Measurements from ENCODE around the gene IFT57.
"Not testable (repeated sequence)": the region's sequence is repeated elsewhere in the genome, so short reads cannot be mapped to it uniquely, and the experiment has no call there.

Gene IFT57, protein sequence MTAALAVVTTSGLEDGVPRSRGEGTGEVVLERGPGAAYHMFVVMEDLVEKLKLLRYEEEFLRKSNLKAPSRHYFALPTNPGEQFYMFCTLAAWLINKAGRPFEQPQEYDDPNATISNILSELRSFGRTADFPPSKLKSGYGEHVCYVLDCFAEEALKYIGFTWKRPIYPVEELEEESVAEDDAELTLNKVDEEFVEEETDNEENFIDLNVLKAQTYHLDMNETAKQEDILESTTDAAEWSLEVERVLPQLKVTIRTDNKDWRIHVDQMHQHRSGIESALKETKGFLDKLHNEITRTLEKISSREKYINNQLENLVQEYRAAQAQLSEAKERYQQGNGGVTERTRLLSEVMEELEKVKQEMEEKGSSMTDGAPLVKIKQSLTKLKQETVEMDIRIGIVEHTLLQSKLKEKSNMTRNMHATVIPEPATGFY

DNA sequence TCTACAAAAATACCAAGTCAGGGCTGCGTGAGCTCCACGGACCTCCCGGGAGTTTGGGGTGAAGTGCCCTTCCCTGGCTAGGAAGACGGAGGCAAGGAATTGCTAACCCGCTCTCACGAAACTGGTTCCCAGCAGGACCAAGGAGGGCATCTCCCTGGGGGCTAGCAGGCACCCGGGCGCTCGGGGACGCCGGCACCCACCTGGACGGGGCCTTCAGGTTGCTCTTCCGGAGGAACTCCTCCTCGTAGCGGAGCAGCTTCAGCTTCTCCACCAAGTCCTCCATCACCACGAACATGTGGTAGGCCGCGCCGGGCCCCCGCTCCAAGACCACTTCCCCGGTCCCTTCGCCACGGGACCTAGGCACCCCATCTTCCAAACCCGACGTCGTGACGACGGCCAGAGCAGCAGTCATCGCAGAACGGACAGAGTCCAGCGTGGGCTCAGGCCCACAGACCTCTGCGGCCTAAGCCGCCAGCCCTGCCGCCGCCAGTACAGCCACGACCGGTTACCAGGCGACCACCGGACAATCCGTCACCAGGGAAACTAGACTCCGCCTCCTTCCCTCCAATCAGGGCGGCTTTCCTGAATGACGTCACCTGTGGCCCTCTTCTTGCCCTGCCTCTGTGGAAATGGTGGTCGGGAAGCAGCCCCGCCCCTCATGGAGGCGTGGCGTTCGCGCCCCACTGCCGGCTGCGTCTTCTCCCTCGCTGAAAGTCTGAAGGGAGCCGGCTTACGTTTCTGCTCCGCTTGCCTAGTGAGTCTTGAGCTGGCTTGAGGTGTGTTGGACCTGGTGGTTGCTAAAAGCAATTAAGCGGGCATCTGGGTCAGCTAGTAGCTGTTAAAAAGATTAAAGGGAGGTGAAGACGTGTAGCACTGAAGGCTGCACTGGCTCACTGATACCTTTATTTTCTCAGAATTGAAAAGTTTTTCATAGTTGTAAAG is at the start of gene IFT57:
Gene IFT57 (minus strand): TSS at position 514 of the 942 bp plus-strand sequence. CDS start 102 bp downstream, at position 412.
- peak; percentile 94 for DNase-seq

DNA sequence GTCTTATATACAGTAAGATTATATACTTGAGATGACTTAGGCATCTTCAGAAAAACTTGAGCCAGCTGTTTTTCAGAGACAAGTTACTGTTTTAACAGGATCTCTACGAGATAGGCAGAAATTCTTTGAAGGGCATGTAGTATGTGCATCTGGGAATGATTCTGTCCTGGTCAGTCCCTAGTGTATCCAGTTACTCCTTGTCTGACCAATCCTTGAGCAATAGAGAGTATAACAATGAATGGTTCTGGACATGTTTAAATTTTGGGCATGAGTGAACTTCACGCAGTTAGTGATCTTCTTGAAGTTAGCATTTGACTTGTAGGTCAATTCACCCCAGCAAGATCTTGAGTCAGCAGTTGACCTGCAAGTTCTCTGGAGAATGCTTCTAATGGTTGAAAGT is 49.4 kb upstream of the IFT57 start:
- no peak for DNase-seq

DNA sequence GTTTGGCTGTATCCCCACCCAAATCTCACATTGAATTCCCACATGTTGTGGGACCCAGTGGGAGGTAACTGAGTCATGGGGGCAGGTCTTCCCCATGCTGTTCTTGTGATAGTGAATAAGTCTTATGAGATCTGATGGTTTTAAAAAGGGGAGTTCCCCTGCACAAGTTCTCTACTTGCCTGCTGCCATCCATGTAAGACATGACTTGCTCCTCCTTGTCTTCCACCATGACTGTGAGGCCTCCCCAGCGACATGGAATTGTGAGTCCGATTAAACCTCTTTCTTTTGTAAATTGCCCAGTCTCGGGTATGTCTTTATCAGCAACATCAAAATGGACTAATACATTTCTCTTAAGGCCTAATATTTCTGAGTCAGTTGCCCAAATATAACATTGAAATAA is 46.0 kb upstream of the IFT57 start:
- DNase-seq: not testable (repeated sequence)

DNA sequence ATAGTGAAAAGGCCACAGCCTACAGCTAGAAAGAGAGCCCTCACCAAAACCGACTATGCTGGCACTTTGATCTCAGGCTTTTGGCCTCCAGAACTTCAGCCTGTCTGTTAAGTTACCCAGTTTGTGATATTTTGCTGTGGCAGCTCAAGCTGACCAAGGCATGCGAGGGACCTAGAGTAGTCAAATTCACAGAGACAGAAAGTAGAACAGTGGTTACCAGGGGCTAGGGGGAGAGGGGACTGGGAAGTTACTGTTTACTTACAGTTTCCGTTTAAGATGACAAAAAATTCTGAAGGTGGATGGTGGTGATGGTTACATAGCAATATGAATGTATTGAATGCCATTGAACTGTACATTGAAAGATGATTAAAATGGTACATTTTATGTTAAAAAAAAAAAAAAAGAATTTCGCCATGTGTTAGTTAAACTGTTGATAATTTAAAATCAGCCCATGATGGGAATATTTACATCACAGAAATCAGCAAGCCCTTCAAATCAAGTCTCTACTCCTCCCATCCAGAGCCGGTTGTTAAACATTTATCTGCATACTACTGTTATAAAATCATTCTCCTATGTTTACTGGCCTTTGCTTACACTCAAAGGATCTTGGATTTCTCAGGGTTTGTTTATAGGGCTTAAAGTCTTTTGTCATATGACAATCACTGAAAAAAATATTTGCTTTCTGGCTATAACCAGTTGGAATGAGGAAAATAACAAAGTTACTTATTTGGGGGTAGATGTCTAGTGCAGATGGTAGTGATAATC is 42.5 kb upstream of the IFT57 start:
- not testable (repeated sequence) for DNase-seq

DNA sequence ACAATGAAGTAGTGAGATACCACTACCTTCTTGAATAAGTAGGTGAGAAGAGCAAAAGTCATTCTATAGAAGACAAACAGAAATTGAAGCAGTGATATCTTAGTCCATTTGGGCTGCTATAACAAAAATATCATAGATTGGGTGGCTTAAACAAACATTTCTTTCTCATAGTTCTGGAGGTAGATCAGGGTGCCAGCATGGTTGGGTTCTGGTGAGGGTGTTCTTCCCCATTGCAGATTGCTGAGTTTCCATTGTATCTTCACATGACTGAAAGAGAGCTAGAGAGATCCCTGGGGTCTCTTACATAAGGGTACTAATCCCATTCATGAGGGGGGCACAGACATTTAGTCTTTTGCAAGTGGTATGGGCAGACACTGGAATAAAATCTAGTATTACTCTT is 32.9 kb upstream of the IFT57 start:
- DNase-seq: no peak

DNA sequence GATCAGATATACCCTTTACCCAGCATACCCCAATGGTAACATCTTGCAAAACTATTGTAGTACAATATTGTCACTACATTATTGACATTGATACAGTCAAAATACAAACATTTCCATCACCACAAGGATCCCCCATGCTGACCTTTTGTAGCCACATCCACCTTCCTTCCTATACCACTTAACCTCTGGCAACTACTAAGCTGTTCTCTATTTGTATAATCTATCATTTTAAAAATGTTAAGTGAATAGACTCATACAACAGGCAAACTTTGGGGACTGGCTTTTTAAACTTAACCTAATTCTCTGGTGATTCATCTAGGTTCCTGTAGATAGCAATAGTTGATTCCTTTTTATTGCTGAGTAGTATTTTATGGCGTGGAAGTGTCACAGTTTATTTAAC is 29.6 kb upstream of the IFT57 start:
- DNase-seq: no peak

DNA sequence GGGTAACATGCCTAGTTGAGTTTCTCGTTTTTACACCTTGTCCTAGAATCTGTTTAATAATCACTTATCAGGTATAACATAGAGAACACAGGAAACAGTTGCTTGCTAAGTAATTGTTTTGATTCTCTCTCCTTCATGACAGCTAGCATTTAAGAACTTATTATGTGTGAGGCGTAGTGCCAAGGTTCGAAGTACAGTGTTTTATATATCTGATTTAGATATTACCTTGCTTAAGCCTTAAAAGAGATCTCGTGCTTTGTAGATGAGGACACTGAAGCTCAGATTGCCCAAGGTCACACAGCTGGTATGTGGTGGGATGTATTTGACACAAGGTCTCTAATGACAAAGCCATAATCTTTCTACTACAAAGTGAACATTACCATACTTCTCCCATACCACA is 29.0 kb upstream of the IFT57 start:
- no peak for DNase-seq

DNA sequence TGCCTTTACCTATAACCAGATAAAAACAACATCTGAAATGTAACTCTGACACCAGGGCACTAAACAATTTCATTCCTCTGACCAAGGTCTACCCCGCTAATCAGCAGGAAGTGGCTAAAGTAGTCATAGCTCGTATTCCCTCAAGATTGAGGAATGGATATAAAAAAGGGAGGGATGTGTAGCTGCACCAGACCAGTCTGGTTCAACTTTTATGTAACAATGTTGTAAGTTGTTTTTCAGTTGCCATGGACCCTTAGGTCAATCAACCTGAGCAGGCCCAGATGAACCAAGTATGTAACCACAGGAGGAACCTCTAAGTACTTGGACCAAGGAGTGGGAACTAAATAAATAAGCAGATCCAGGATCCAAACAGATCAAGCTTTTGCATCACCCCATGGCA is 28.4 kb upstream of the IFT57 start:
- no peak for DNase-seq

DNA sequence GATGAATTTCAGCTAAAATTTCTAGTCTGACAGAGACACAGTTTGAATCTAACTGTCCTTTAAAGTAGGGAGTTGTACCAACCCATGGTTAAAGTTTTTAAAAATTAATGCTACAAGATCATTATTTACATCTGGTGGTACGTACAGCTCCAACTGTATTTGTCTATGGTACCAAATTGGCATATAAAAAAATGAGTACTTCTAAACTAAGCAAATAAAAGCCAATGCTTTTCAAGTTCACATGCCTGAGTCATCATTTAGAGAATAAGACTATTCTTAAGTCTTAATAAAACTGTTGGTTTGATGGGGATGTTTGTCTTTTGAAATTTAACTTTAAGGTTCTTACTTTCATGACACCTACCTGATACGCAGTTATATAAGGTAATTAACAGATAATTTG is 21.0 kb upstream of the IFT57 start:
- DNase-seq: no peak

DNA sequence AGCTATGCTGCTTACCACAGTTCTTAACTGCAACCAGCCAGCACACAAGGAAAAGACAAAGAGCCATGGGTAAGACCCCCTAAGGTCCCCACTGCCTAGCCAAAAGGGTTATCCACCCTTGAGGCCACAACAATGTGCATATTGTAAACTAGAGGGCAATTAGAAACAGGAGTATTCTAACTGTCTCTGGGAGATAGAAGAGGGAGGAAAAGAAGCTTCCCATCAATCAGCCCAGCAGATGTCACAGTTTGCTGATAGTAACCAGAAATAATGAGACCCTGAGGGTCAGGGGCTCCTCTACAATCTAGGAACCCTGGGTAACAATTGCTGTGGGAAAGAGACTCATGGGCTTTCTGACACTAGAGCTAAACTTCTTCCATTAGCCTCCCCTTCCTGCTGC is 20.6 kb upstream of the IFT57 start:
- no peak for DNase-seq

DNA sequence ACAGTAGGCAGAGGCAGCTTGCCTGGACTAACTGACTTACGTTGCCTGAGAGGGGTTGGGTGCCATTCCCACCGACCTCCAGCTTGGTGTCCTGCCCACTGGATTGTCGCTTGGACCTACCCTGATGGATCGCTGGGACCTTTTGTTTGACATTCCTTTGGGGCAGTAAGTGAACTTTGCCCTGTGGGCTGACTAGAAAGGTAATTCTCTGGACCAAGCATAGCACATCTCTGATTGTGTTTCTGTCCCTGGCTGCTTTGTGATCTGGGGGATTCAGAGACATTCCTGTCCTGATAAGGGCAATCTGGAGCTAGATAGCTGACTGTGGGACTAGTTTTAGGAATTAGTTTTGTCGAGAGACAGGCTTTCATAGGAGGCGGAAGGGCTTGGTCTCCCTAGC is 19.5 kb upstream of the IFT57 start:
- DNase-seq: no peak

DNA sequence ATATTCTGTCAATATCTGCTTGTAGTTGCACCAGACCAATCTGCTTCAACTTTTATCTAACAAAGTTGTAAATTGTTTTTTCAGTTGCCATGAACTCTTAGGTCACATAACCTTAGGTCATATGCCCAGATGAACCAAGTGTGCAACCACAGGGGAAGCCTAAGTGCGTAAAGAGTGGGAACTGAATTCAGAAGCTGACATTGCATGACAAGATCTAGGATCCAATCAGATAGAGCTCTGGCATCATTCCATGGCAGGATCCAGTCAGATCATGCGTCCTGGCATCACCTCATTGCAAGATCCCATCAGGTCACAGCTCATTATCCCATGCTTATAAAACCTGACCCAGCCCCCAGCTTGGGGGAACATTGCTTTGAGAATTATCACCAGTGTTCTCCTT is 18.9 kb upstream of the IFT57 start:
- no peak for DNase-seq

DNA sequence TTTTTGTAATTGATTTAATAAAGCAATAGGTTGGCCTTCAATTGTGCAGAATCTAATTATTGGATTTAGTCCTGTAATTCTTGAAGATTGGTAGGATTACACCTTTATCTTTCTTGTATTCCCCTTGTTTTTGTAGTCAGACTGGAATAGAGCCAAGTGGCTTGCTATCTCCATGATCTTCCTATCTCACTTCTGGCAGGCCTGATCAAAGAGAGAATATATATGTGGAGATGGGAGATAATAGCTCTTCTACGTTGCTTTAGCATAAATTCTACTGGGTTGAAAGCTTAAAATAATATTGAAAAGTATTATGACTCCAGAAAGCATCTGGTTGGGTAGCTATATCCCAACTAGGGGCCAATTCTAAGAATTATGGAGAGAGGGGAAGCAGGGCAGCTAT is 16.9 kb upstream of the IFT57 start:
- DNase-seq: no peak

DNA sequence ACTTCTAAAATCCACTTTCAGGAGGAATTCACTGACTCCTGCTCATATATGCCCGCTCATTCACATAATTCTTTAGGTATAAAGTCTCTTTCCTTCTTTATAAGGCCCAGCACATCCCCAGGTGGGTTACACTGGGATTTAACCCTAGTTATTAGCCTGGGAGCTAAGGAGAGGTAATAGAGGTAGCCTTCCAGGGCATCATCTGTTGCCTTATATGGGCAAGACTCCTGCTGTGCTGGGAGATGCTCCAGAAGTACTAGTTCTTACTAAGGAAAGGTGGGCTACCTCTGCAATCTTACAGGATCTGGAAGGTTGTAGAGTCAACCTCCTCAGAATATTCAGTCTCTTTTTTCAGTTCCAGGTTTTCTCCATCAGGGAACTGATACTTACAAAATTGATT is 13.1 kb upstream of the IFT57 start:
- DNase-seq: no peak

DNA sequence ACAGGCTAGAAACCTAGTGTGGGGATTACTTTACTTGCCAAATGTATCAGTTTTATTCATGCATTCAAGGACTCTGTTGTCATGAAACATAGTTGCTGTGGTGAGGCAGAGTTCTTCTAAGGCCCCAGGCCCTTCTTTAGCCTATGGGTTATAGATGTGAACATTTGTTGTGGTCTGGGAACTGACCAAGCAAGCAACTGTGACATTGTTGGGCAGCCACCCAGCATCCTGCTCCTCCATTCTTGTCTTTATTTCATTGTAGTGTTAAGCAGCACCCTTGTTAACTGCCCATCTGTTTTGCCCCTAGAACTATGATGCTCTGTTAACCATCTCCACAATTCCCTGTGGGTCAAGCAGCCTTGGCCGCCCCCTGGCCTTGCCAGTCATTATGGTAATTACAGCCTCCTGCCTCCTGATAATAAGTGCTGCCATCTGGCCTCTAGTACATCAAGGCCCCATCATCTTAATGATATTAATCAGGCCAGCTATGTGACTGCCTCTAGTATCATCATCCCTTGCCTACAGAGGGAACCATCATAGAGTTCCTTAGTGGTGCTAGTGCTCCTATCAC is 12.2 kb upstream of the IFT57 start:
- DNase-seq: no peak

DNA sequence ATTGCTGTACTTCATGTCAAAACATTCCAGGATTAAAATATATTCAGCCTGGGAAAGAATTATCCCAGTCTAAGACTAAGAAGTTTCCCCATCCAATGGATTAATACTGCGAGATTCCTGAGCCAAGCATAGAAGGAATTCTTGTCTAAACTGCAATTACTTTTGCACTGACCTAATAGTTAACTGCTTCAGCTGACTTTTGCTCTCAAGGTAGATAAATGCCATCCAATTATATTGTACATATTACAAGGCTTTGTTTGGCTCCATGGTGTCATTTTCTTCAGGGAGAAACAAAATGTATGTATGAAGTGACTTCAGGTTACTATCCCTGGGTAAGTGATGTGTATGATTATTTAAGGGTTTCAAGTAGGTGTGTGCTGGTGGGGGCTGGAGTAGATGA is 6.1 kb upstream of the IFT57 start:
- no peak for DNase-seq

DNA sequence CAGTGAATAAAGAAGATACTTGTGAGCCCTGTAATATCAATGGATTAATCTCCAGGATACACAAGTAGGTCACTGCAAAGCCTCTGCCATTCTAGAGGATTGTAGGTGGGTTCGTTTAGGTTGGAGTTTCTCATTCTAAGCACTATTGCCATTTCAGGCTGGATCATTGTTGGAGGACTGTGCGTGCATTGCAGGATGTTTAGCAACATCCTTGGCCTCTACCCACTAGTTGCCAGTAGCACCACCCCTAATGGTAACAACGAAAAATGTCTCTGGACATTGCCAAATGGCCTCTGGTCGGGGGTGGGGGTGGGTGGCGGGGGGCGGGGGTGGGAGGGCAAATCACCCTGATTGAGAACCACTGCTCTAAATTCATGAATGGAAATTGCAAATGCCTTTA is 4.9 kb upstream of the IFT57 start:
- DNase-seq: no peak

DNA sequence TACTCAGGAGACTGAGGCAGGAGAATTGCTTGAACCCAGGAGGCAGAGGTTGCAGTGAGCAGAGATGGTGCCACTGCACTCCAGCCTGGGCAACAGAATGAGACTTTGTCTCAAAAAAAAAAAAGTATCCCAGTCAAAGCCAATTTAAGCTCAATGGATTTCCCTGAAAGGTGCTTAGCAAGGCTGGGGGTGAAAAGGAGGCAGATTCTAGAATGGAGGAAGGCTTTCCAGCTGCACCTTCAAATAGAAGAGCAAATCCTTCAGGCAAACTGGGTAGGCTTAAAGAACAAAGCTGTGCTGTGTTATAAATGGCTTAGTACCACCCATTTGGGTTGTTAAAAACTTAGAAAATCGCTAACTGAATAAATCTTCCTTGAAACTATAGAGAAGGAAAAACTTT is 3.0 kb upstream of the IFT57 start:
- DNase-seq: no peak

DNA sequence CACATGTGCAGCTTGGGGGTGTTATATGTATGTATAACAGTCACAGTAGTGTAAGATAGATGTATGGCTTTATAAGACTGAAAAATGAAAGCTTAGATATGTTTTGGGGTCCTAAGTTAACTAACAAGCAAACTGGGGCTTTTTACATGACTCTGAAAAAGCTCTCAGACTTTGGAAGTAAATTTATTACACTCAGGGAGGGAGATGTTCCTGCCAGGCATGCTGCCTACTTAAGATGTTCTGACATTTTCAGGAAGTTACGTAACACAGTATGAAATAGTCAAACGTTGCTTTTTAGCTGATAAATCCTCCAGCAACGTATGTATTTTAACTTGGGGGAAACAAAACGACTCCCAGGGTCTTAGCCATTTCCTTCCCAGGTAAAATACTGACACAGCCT is 1.7 kb upstream of the IFT57 start:
- no peak for DNase-seq

DNA sequence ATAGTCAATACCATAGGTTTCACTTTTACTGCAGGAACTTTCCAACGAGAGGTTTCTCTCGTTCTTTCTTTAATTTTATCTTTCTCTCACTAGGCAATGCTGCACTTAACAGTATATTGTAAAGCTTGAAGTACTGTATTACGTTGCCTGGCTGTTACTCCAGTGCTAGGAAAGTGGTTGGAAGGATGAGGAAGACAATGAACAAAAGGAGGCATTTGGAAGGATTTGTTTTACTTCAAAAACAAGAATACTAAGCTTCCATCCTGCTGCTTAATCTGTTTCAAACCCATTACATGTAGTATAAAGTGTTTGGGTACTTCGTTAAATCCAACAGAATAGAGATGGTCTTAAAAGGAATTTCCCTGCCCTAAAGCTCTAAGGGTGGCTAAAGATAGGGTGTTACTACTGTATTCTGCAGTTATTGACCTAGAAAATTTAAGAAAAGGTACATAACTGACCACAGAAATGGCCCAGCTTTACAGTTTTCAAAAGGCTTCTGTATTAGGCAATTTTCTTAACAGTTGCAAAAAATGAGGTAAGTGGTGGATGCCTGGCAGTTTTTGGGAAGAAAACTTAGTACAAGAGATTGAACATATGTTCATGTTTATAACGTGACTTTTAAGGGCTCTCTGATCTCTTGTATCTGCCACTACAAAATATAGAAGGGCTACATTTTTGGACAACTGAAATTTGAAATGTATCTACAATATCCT is 785 bp upstream of the IFT57 start:
- no peak for DNase-seq

DNA sequence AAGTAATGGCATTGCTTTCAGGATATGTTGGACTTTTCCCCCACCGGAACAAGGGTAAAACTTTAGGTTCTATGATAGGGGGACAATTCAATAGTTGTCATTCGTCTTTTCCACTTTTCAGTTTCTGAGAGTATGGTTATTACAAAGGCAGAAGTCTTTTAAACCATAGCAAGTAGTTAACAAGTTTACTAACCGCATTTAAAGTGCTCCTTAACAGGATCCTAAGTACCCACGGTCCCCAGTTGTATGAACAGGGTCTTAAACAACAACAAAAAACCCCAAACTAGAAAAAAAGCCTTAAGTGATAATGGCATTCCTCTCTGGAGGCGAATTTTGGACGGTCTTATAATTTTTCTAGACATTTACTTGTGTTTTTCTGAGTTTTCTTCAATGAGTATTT is 831 bp downstream of the IFT57 start:
- no peak for DNase-seq

DNA sequence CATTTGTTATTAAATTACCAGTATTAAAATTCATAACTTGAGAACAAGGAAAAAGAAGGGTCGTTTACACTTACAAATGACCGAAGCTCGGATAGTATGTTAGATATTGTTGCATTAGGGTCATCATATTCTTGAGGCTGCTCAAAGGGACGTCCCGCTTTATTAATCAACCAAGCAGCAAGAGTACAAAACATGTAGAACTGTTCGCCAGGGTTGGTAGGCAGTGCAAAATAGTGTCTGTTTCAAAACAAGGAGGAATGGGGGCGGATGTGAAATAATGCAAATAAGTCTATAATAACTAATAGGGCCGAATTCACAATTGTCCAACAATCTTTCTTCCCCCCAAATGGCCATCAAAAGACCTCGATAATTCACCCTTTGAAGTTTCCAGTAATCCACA is 2.9 kb downstream of the IFT57 start:
- no peak for DNase-seq

Measured in activated CD8-positive, alpha-beta memory T cell treated with anti-CD3 and anti-CD28 coated beads, Interleukin-2, amount 50 U/mL, for 48 hours (primary cell).